AG04449 (cell line): ENCODE measurements around the gene RHNO1.

ENCODE experiments used
- CTCF ChIA-PET: fragments of 350-600 bp; formaldehyde crosslinking; extraction: SDS; loops from one replicate; lab custom pipeline; 2021; ENCODE audit warnings: antibody characterized with exemption; lab: Yijun Ruan, JAX
- POLR2A ChIA-PET: fragments of 400-600, 350-600 bp; formaldehyde crosslinking; extraction: SDS; loops from one replicate; lab custom pipeline; 2020; ENCODE audit warnings: antibody characterized with exemption, inconsistent platforms; lab: Yijun Ruan, JAX
- DNase-seq: peaks from one replicate; pipeline ENCODE4 v3.0.0-alpha.2; 2010; ENCODE audit warnings: low read depth, low spot score
- H3K4me3 ChIP-seq: 2 replicates; pipeline ENCODE4 v1.5.1; 2011; ENCODE audit warnings: low read depth, mild to moderate bottlenecking, control low read depth, low read length
- TF ChIP-seq, protein P1 (sequence below): IDR thresholded peaks from one replicate; pipeline ENCODE4 v1.5.1; 2011; ENCODE audit warnings: mild to moderate bottlenecking, moderate library complexity, low read length, control low read depth, inconsistent platforms; ENCODE audit not compliant: insufficient read depth; ENCODE audit errors: missing control alignments

RHNO1 gene

DNA sequence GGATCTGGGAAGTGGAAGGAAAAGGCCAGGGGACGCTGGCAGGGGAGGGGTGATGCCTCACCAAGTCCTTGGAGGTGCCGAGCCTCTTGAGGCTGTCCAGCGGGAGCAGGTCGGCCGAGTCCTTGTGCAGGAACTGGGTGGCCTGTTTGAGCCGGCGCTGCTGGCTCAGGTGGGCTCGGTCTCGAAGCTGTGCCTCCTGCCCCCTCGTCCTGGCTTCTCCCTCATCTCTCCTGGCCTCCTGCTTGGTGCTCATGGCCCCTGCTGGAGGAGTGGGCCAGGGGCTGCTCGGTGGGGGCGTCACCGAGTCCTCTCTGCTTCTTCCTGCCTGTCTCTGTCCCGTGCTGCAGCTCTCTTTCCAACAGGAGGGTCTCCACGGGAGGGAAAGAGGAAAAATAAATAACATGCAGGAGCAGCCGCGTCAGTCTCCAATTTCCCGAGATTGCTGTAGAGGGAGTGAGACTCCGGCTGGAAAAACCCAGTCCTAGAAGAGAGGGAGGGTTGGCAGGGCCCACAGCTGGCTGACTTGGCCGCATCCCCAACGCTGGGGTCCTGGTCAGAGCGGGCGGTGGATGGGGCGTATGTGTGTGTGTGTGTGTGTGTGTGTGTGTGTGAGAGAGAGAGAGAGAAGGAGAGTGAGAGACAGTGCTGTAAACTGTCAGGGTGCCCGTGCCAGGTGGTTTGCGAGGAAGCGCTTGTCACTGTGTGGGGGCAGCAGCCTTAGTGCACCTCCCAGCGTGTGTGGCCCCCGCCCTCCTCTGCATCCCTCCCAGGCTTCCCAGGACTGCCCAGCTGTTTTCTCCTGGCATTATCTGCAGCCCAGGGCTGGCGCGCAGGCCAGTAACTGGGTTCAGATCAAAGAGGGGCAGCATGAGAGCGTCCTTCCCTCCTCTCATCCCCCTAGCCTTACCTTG, 42.2 kb upstream of the RHNO1 start, which contains the start of gene NRIP2:
NRIP2 (minus strand) TSS at position 455 of the 911 bp plus-strand sequence; CDS start at position 403, 52 bp downstream.
- ChIA-PET CTCF (interaction anchor here (0.9 to 9.4 kb wide), 6 partner anchors 10 to 207 kb away, joined by 3 to 90 read pairs (median 5); no protein-coding TSS in a partner anchor), POLR2A (no interaction called here)
- TF ChIP-seq, protein P1, sequence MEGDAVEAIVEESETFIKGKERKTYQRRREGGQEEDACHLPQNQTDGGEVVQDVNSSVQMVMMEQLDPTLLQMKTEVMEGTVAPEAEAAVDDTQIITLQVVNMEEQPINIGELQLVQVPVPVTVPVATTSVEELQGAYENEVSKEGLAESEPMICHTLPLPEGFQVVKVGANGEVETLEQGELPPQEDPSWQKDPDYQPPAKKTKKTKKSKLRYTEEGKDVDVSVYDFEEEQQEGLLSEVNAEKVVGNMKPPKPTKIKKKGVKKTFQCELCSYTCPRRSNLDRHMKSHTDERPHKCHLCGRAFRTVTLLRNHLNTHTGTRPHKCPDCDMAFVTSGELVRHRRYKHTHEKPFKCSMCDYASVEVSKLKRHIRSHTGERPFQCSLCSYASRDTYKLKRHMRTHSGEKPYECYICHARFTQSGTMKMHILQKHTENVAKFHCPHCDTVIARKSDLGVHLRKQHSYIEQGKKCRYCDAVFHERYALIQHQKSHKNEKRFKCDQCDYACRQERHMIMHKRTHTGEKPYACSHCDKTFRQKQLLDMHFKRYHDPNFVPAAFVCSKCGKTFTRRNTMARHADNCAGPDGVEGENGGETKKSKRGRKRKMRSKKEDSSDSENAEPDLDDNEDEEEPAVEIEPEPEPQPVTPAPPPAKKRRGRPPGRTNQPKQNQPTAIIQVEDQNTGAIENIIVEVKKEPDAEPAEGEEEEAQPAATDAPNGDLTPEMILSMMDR: no peak
- no peak within 1 kb of the TSS; the same call in 1 of the 2 replicates for H3K4me3 ChIP-seq
- no peak for DNase-seq

- no peak for DNase-seq
- H3K4me3 ChIP-seq: no peak overlapping the region
- TF ChIP-seq, protein P1: no peak
- POLR2A ChIA-PET: no interaction called here
- CTCF ChIA-PET: interaction anchor here (0.6 to 9.4 kb wide), 2 partner anchors 14 to 21 kb away, joined by 5 to 90 read pairs; no protein-coding TSS in a partner anchor
These were observed 41.2 kb upstream of the RHNO1 start for GRCh38 chr12:2835691-2836403.

- POLR2A ChIA-PET: no interaction called here
- no peak for DNase-seq
These were observed 40.4 kb upstream of the RHNO1 start for GRCh38 chr12:2836574-2836973.

GRCh38 chr12:2841056-2841650, 35.9 kb upstream of the RHNO1 start:
- TF ChIP-seq, protein P1: no peak
- ChIA-PET CTCF (interaction anchor here (1.1 kb wide), 1 partner anchor 26 kb away, joined by 3 read pairs; no protein-coding TSS in a partner anchor), POLR2A (no interaction called here)
- no peak overlapping the region for H3K4me3 ChIP-seq
- no peak for DNase-seq

More at GRCh38 chr12:2836574-2836973, 40.4 kb upstream of the RHNO1 start:
- TF ChIP-seq, protein P1: no peak
- CTCF ChIA-PET: interaction anchor here (9.4 kb wide), 1 partner anchor 13 kb away, joined by 90 read pairs; no protein-coding TSS in a partner anchor
- no peak overlapping the region for H3K4me3 ChIP-seq

DNA sequence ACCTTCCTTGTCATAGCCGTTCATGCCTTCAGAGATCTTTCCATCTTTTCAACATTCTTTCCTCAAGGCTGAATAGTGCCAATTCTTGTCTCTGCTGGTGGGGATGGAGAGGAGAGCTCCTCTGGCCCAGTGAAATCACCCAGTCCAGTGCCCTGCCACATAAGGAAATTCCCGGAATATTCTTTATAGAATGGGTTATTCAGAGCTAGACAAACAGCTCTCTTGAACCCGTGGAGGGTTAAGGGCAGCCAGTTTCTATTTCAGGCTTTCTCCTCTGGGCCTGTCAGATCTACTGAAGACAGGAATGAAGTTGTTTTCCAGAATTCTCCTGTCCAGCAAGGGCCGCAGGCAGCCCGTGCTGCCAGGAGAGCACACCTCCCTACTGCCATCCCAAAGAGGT, 34.1 kb upstream of the RHNO1 start:
- POLR2A ChIA-PET: no interaction called here
- DNase-seq: no peak
- H3K4me3 ChIP-seq: no peak overlapping the region
- TF ChIP-seq, protein P1: no peak
- CTCF ChIA-PET: interaction anchor here (1.4 to 1.5 kb wide), 2 partner anchors 9 to 11 kb away, joined by 4 to 12 read pairs; no protein-coding TSS in a partner anchor
